TTC549 (cell line): Measurements from ENCODE around the gene PPP1R13L.
"Not testable (repeated sequence)": the region's sequence is repeated elsewhere in the genome, so short reads cannot be mapped to it uniquely, and the experiment has no call there.

ENCODE experiments used
- FAIRE-seq: peaks from 2 replicates; lab custom pipeline; 2012; peaks lifted over from hg19 to GRCh38; lab: Jason Lieb, UNC

Gene PPP1R13L

DNA sequence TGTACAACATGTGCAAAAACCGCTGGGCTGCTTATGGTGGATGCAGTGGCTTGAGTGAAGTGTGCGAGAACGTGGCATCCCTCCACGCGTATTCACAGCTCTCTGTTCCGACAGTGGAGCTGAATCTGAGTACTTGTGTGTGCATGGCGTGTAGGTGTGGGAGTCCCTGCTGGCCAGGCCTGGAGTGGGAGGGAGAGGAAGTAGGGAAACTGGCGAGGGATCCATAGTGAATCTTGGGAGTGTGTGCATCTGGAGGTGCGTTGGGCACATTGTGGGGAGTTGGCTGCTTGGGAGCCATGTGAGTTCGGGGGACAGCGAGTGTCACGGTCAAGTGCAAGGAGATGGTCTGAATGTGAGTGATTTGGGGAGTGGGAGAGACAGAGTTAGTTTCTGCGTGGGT lies 62.0 kb downstream of the PPP1R13L start:
- no peak for FAIRE-seq

DNA sequence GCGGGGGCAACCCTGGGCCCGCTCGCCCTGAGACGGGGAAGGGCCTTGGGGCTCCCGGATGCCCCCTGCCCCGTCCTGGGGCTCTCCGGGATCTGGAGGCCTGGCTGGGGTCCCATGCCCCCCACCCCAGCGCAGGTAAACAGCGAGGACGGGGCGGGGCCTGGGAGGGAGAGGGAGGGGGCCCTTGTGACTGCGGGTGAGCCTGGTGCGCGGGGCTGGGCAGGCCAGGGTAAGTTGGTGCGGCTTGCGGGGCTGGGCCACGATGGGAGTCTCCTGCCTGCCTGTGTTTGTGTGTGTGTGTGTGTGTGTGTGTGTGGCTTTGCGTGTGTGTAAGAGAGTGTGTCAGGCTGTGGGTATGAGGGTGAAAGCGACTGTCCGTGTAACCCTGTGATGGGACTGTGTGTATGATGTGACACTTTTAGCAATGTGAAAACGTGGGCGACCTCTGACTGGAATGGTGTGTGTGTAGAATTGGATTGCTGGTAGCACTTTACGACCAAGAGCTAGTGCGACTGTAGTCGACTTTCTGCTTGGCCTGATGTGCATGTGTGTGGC lies 63.9 kb downstream of the PPP1R13L start:
- no peak for FAIRE-seq

DNA sequence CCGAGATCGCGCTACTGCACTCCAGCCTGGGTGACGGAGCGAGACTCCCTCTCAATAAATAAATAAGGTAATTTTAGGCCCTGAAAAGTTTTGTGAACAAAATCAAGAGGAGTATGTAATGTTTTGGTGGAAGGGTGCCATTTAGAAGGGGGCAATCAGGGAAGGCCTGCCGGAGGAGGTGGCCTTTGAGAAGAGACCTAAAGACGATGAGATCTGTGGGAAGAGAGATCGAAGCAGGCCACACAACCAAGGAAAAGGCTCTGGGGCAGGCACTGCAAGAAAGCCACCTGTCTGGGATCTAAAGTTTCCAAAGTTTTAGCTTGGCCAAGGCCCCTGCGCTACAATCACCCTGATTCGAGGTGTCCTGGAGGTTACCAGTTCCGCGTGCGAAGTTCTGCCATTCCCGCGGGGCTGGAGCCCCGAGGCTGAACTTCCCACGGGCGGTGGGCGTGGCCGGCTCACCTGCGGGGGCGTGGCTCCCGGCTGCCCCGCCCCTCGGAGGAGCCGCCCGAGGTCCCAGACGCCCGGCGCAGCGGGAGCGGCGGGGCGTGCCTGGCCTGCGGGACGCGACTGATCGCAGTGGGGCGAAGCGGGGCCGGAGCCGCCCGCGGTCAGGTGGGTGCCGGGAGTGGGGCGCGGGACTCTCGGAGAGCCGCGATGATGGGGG lies 64.5 kb downstream of the PPP1R13L start, which contains the start of gene KLC3:
Gene KLC3, plus strand, starts transcription at position 519 of the 667 bp plus-strand sequence. CDS start 4,792 bp downstream, outside the sequence.
- no peak for FAIRE-seq

DNA sequence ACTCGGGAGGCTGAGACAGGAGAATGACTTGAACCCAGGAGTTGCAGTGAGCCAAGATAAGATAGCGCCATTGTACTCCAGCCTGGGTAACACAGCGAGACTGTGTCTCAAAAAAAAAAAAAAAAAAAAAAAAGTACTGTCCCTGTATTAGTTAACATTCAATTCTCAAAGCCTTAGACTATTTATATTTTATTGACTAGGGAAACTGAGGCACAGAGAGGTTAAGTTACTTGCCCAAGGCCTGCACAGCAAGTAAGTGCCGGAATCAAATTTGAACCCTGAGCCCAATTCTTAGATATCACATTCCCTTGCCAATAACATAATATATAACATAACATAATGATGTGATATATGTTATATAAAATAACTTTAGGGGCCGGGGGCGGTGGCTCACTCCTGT lies 65.2 kb downstream of the PPP1R13L start:
- no peak for FAIRE-seq

DNA sequence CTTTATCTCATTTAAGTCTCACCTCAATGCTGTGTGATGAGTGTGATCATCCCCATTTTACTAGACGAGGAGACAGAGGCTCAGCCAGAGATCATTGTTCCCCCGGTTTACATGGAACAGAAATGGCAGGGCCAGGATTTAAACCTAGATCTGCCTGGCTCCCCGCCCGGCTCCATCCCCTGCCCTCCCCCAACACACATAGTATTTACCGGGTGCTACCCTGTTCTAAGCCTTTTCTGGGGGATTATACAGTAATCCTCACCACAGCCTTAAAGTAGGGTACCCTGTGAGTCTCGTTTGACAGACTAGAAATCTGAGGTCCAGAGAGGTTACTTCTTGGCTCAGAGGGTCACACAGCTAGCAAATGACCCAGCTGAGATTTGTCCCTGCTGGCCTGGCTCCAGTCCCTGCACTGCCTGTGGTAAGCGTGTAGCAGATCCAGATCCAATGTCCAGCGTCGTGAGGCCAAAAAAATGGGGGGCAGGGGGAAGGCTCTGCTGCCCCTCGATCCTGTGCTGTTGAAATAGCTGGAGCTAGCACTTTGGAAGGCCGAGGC lies 68.1 kb downstream of the PPP1R13L start:
- FAIRE-seq, result no peak

DNA sequence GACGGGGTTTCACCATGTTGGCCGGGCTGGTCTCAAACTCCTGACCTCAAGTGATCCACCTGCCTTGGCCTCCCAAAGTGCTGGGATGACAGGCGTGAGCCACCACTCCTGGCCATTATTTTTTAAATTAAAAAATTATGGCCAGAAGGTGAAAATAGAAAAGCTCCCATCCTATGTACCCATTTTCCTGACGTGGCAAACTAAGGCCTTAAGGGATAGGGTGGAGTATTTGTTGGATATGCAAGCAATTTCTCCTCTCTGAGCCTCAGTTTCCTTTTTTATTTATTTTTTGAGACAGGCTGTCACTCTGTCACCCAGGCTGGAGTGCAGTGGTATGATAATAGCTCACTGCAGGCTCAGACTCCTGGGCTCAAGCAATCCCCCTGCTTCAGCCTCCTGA lies 70.0 kb downstream of the PPP1R13L start:
- not testable (repeated sequence) for FAIRE-seq

DNA sequence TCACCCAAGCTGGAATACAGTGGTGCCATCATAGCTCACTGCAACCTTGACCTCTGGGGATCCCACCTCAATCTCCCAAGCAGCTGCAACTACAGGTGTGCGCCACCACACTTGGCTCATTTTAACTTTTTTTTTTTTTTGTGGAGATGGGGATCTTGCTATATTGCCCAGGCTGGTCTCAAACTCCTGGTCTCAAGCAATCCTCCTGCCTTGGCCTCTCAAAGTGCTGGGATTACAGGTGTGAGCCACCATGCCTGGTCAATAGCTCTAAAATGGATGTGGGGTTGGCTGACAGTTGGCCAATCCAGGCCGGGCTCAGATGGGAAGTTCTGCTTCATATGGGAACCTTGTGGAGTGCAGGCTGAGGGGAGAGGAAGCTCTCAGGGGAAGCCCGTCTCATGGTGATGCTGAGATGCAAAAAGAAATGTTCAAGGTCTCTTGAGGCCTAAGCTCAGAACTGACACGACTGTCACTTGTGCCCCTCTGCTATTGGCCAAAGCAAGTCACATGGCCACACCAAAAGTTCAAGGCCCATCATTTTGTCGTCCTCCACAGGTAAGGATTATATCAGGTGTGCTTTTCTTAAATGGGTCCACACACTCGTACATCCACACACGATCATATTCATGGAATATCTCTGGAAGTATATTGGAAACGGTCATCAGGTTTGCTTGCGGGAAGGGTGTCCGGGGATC lies 71.1 kb downstream of the PPP1R13L start:
- no peak for FAIRE-seq

DNA sequence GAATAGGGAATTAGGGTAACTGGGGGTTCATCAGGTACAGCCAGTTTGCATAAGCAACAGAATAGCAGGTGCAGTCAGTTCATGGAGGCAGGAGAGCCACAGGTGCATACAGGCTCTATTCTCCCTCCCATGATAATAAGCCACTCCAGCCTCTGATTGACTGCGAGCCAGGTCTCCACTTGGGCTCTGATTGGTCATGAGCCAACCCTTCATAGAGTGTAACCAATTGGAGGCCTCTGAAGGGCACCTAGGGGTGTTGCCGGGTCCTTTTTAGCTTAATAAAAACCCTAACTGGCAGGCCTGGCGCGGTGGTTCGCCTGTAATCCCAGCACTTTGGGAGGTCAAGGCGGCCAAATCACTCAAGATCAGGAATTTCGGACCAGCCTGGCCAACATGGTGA lies 73.5 kb downstream of the PPP1R13L start:
- no peak for FAIRE-seq
